Pons (tissue), 1 donor: ENCODE measurements around the gene RNF114.
"Not testable (repeated sequence)": the region's sequence is repeated elsewhere in the genome, so short reads cannot be mapped to it uniquely, and the experiment has no call there.

Source experiments
- DNase-seq: peaks from one replicate; pipeline ENCODE4 v3.0.0-alpha.2; 2016; ENCODE audit warnings: low spot score

Gene RNF114

GRCh38 chr20:49964964-49965780 is 29.0 kb downstream of the RNF114 start:
- no peak for DNase-seq

- DNase-seq = no peak
These were observed 29.6 kb downstream of the RNF114 start for GRCh38 chr20:49965781-49966305.

- DNase-seq = no peak
These were observed 30.7 kb downstream of the RNF114 start for GRCh38 chr20:49966861-49967260.

GRCh38 chr20:49969234-49969633 is 33.0 kb downstream of the RNF114 start:
- no peak for DNase-seq

- no peak for DNase-seq
These were observed 33.7 kb downstream of the RNF114 start for GRCh38 chr20:49969946-49970345.

GRCh38 chr20:49970498-49970897 is 34.3 kb downstream of the RNF114 start:
- DNase-seq = no peak

GRCh38 chr20:49973981-49974380 is 37.8 kb downstream of the RNF114 start:
- no peak for DNase-seq

GRCh38 chr20:49976542-49976941 is 40.3 kb downstream of the RNF114 start:
- no peak for DNase-seq

GRCh38 chr20:49977740-49978139 is 41.5 kb downstream of the RNF114 start:
- not testable (repeated sequence) for DNase-seq

GRCh38 chr20:49978685-49979029 is 42.5 kb downstream of the RNF114 start:
- no peak for DNase-seq

GRCh38 chr20:49979030-49979832 is 43.0 kb downstream of the RNF114 start:
- DNase-seq = peak; percentile 49

- no peak for DNase-seq
These were observed 44.2 kb downstream of the RNF114 start for GRCh38 chr20:49980140-49981008.

GRCh38 chr20:49981218-49982071 is 45.2 kb downstream of the RNF114 start:
- no peak for DNase-seq

GRCh38 chr20:49982072-49982345 is 45.8 kb downstream of the RNF114 start:
- no peak for DNase-seq

- DNase-seq = peak; percentile 71
These were observed 46.3 kb downstream of the RNF114 start, which contains the start of gene SNAI1 for GRCh38 chr20:49982346-49983122. Gene SNAI1 (plus strand): TSS chr20:49982980. CDS start chr20:49983060, 80 bp downstream.

- DNase-seq = no peak
These were observed 47.1 kb downstream of the RNF114 start for GRCh38 chr20:49983123-49983847.

- no peak for DNase-seq
These were observed 47.7 kb downstream of the RNF114 start for GRCh38 chr20:49983848-49984408.

GRCh38 chr20:49984426-49985153 is 48.4 kb downstream of the RNF114 start:
- no peak for DNase-seq

- DNase-seq = no peak
These were observed 49.0 kb downstream of the RNF114 start for GRCh38 chr20:49985157-49985556.
